HPDE6-E6E7 (cell line): ENCODE data around the gene TEKT2.

Source experiments
- DNase-seq: peaks from one replicate; pipeline ENCODE4 v3.0.0; 2011; ENCODE audit warnings: missing footprints; ENCODE audit errors: extremely low spot score

Gene TEKT2

DNA sequence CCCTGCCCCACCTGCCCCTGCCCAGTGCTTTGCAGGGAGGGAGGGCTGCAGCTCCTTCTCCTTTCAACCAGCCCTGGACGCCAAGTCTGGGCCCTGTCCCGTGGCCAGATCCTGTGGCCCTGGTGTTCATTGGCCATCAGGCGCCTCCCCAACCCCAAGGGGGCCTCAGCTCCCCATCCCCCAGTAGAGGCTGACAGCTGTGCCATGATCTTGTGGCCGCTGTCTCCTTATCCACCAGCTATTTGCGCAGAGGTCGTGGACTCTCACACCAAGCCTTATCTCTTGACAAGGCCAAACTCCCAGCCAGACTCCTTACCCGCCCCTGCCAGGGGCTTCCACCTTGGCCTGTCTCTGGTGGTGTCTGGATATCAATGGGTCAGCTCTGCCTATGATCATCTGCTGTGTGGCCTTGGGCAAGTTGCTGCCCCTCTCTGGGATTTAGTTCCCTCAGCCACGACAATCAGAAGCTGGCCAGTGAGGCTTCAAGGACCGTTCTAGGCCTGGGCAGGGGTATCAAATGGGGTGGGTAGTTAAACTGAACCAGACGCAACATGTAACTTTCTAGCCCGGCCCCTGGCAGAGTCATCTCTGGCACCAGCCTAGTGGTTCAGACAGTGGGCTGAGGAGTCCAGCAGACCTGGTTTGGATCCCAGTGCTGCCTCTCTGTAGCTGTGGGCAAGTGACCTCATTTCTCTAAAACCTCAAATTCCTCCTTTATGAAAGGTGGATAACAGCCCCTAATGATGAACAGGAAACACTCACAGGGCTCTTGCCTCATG, 44.4 kb downstream of the TEKT2 start:
- DNase-seq: no peak

DNA sequence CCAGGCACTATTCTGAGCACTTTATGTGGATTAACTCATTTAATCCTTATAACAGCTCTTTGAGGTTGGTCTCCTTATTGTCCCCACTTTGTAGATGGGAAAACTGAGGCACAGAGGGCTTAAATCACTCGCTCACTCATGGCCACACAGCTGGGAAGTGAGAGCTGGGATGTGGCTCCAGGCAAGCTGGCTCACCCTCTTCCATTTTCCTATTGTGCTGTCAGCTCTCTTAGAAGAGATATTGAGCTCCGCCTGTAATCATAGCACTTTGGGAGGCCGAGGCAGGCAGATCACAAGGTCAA, 45.0 kb downstream of the TEKT2 start:
- DNase-seq: no peak

DNA sequence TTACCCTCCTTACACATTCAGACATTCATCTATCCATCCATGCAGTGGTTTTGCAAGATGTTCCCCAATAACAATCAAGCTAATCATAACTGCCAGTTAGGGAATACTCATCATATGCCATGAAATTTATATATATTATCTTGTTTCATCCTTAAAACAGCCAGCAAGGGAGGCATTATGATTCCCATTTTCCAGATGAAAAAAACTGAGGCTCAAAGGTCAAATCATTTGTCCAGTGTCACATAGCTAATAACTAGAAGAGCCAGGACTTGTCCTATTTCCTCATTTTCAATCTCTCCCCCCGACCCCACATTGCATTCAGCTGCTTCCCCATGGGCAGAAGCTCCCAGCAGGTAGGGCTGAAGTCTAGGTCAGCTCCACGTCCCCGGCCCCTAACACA, 48.1 kb downstream of the TEKT2 start:
- DNase-seq: no peak

DNA sequence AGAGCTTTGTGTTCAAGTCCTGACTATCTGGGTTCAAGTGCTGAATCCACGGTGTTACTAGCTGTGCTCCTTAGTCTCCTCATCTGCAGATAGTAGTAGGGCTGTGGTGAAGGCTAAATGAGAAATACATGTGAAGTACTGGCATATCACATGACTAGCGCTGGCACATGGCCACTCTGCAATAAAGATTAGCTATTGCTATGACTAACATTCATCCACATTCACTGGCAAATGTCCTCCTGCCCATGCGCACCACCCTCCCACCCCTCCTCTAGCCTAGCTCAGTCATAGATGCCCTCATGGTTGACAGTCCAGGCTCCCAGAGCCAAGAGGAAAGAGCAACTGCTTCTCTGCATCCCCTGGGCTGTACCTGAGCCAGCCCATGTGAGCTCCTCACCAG, 49.6 kb downstream of the TEKT2 start:
- peak; percentile 89 for DNase-seq

DNA sequence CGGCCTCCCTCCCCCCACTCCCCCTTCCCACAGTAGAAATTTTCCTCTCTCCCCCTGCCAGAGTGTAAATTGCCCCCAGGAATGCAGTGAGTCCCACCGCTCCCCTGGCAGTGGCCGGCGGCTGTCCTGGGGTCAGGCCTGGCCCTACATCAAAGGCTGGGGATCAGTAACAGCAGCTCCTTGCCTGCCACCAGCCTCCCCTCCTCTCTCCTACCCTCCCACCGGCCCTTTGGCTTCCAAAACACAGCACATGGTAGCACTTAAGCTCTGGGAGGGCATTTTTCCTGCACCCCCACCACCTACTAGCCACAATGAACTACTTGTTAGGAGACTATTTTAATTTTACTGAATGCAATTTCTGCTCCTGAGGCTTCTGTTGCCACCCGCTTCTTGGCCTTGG, 50.1 kb downstream of the TEKT2 start:
- DNase-seq: no peak

DNA sequence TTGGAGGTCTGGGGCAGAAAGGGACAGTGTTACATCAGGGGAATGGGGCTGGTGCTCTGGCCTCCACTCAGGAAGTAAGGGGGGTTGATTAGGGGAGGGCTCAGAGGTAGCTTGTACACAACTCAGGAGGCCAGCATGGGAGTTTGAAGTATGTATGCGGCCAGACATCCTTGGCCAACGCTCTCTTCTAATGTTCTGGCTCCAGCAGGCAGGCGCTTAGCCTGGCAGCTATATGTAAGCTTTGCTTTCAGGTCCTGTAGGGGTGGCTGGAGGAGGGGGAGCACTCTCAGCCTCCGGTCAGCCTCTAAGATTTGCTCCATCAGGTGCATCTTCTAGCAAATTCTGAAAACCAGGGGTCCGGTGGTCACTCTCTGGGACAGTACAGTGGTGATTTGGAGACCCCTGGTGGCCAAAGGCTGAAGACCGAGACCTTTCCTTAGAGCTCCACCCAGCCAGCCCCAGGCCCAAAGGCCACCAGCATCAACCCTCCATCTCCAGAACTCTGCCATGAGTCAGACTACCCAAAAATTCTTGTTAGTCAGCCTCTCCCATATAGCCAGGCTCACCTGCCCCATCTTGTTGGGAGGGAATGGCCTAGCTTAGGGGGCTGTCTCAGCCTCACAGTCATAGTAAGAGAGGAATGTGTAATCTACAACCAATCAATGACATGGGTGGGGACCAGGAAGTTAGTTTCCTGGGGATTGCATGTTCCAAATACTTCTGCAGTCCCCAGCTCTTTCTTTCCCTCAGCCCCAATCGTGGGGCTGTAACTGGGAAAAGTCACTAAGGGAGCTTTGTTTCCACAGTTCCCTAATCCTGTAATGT, 50.8 kb downstream of the TEKT2 start:
- peak; percentile 93 for DNase-seq

DNA sequence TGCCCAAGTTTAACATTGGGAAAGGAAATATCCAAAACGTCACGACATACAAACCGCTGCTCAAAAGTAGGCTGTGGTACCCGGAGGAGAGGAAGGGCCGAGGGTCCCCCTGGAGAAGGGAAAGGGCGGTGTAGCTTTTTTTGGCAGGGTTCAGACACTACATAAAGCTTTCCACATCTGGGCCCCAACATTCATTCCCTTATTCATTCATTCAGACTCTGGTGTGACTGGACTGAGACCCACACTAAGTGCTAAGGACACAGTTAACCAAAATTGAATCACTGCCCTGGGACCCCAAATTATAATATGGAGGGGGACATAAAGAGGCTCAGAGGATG, 51.4 kb downstream of the TEKT2 start:
- no peak for DNase-seq

DNA sequence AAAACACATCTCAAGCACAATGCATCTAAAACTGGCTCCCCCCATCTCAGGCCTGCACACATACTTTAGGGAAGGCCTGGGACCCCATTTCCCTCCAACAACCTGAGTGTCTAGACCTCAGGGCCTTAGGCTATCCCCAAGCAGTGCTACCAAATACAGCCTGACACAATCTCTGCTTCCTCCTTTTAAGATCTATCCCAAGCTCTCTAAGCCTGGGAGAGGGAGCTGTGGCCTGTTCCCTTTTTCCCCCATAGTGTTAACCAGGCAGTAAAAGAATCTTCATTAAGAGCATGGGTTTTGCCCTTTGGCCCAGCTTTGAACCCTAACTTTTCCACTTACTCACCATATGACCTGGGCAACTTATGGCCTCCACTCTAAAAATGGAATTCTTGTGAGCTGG, 51.9 kb downstream of the TEKT2 start:
- DNase-seq: no peak

DNA sequence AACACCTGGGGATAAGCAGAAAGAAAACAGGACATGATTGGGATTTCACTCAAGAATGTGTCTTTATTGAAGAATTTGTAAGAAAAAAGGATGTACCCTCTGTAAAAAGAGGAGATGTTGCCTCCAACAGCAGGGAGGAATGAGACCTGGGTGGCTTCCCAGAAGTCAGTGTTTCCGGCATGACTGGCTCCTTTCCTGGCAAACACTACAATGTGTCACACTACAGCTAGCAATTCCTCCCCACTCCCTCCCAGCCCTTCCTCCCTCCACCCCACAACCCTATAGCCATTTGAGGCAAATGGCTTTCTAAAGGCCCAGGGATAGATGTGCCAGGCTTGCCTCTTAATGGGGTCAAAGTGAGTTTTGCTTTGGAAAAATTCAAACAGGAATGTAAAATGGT, 52.6 kb downstream of the TEKT2 start:
- no peak for DNase-seq

DNA sequence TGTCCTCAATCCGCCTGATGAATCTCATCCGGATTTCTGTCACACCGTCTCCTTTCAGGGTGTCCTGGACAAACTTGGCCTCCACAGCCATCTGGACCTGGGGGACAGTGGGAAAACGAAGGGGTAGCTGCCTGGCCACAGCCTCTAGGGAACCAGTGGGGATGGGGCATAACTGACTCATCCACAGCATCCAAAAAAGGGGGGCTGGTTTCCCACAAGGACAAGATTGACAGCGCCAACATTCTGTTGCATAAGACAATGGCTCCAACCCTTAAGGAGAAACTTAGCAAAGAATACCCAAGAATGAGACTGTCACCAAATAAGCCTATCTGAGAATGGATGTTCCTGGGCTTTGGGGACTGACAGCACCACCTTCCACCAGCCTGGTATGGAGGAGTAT, 53.3 kb downstream of the TEKT2 start:
- DNase-seq: no peak

DNA sequence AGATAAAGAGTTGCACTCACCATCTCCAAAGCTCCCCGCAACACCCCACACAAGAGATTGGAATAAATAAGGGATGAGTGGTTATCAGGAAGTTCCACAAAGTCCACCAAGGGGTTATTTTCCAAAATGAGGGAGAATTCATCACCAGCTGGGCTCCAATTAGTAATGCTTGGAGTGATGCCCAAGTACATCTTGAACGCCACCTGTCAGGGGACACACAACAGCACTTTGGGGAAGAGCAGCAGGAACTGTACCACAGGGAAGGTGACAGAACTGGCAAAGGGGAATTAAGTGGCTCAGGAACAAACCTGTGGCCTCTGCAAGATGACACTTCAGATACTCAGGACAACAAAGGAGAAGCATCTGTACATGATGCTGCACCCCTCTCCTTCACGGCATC, 53.9 kb downstream of the TEKT2 start:
- no peak for DNase-seq
